Measurements from ENCODE around the gene ARHGEF38.

ARHGEF38 gene

DNA sequence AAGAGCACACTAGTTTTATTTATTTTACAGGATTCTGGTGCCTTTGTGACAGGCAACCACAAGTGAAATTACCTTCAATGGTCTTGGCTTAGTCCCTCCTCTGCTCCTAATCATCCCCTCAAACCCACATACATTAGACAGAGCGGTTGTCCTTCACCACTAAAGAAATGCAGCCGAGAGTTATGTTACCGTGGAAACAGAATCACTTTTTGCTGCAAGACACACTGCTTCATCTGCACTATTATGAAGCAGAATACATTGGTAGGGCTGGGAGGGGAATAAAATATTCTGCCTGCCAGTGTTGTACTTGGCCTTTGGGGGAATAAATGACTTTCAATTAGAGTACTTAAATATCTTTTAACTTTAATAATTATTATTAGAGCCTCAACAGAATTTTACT is 75.2 kb downstream of the ARHGEF38 start:
- Histone ChIP-seq H3K9ac (ENCODE audit: low read length) (no peak overlapping the region), H4K20me1 (ENCODE audit: insufficient read depth, low read length) (no peaks in the 10 kb centered on the region), H3F3A (ENCODE audit: insufficient read depth, low read length) (no peaks in the 10 kb centered on the region), H3K9me3 (ENCODE audit: low read length) (no peaks in the 10 kb centered on the region), H3K4me1 (ENCODE audit: insufficient read depth, low read length, severe bottlenecking) (peaks cover 22% of the 10 kb centered on the region), H3K4me3 (ENCODE audit: low read depth, low read length, poor library complexity, severe bottlenecking) (no peak overlapping the region), H3K36me3 (ENCODE audit: insufficient read depth, low read length) (no peaks in the 10 kb centered on the region), H3K9me2 (ENCODE audit: low read depth, low read length) (no peaks in the 10 kb centered on the region), H3K27me3 (ENCODE audit: insufficient read depth, low read length) (no peaks in the 10 kb centered on the region), H2AFZ (ENCODE audit: low read length) (no peak overlapping the region), H3K27ac (ENCODE audit: low read depth, low read length, poor library complexity, severe bottlenecking) (no peak overlapping the region), H3K4me2 (ENCODE audit: low read length) (no peak overlapping the region), H3K79me2 (ENCODE audit: insufficient read depth, low read length) (no peaks in the 10 kb centered on the region)
- no peak for TF ChIP-seq EZH2 (IDR thresholded peaks at IDR 0.05; ENCODE audit: borderline replicate concordance, low read length)
- TF ChIP-seq, protein P1, sequence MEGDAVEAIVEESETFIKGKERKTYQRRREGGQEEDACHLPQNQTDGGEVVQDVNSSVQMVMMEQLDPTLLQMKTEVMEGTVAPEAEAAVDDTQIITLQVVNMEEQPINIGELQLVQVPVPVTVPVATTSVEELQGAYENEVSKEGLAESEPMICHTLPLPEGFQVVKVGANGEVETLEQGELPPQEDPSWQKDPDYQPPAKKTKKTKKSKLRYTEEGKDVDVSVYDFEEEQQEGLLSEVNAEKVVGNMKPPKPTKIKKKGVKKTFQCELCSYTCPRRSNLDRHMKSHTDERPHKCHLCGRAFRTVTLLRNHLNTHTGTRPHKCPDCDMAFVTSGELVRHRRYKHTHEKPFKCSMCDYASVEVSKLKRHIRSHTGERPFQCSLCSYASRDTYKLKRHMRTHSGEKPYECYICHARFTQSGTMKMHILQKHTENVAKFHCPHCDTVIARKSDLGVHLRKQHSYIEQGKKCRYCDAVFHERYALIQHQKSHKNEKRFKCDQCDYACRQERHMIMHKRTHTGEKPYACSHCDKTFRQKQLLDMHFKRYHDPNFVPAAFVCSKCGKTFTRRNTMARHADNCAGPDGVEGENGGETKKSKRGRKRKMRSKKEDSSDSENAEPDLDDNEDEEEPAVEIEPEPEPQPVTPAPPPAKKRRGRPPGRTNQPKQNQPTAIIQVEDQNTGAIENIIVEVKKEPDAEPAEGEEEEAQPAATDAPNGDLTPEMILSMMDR (IDR thresholded peaks at IDR 0.05; ENCODE audit: low read length) = no peak

DNA sequence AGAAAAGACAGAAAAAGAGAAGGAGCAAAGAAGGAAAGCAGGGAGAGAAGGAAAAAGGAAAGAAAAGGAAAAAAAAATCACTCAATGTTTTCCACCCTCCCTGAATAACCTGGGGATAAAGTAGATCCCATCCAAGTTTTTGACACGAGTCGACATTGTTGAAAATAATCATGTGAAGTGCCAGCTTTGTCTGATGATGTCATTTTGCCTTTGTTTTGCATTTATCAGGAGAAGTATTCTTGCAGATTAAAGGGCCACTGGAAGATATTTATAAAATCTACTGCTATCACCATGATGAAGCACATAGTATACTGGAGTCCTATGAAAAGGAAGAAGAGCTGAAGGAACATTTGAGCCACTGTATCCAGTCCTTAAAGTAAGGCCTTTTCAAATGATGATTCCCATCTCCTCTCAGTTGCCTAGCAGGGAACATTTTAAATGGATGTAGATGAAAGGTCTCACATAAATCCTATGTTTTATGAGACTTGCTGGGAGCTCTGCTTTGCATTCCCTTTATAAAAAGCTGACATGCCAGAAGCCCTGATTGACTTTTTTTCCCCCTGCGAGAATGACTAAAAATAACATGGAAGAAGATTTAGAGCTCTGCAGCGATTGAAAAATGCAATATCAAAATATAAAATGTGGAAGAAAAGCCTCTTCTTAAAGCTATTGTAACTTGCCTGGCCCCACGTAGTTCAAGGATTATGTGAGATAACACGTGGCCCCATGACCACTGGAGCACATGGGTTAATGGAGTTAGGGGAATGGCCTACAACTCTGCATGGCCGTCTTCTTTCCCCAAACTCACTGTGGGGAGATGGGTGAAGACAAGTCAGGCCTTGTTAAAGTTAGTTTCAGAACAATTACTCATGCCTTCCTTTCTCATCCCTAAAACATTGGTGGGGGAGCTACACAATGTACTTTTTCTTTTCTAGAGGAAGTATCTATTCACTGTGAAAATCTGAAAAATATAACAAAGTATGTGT is 78.5 kb downstream of the ARHGEF38 start:
- TF ChIP-seq, protein P1 (IDR thresholded peaks at IDR 0.05; ENCODE audit: low read length) = no peak
- TF ChIP-seq EZH2 (IDR thresholded peaks at IDR 0.05; ENCODE audit: borderline replicate concordance, low read length) = no peak
- H3K4me2 ChIP-seq (ENCODE audit: low read length) = no peak overlapping the region
- no peaks in the 10 kb centered on the region for H3K36me3 ChIP-seq (ENCODE audit: insufficient read depth, low read length)
- no peaks in the 10 kb centered on the region for H3K79me2 ChIP-seq (ENCODE audit: insufficient read depth, low read length)
- H3K27me3 ChIP-seq (ENCODE audit: insufficient read depth, low read length) = no peaks in the 10 kb centered on the region
- H3K9ac ChIP-seq (ENCODE audit: low read length) = no peak overlapping the region
- no peaks in the 10 kb centered on the region; the same call in 1 of the 2 replicates for H3F3A ChIP-seq (ENCODE audit: insufficient read depth, low read length)
- H2AFZ ChIP-seq (ENCODE audit: low read length) = peak overlapping the region; percentile 63; the same call in 1 of the 2 replicates
- no peaks in the 10 kb centered on the region for H4K20me1 ChIP-seq (ENCODE audit: insufficient read depth, low read length)
- no peak overlapping the region for H3K4me3 ChIP-seq (ENCODE audit: low read depth, low read length, poor library complexity, severe bottlenecking)
- H3K27ac ChIP-seq (ENCODE audit: low read depth, low read length, poor library complexity, severe bottlenecking) = no peak overlapping the region
- peaks cover 51% of the 10 kb centered on the region for H3K4me1 ChIP-seq (ENCODE audit: insufficient read depth, low read length, severe bottlenecking)
- no peaks in the 10 kb centered on the region for H3K9me3 ChIP-seq (ENCODE audit: low read length)
- H3K9me2 ChIP-seq (ENCODE audit: low read depth, low read length) = no peaks in the 10 kb centered on the region

DNA sequence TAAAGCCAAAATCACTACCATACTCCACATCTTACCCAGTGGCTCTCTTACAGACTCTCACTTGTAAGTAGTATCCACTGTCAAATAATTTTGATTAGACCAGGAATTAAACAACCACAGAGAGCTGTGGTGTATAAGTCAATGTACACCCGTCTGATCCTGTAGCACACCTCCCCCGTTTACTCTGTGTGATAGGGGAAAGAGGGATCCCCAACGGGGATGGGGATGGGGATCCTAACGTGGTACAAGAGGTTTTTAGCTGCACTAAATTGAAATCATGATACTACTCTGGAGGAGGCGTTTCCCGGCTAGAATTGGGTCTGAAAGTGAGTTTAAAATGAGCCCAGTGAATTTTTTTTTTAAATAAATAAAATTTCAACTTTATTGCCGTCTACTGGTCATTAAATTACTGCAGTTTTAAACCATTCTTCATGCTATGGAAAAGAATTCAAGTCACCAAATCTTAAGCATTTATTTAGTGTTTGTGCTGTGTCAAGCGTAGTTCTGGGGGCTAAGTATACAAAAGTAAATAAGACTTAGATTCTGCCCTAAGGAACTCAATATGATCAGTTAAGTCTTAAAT is 79.5 kb downstream of the ARHGEF38 start:
- Histone ChIP-seq H3K79me2 (ENCODE audit: insufficient read depth, low read length) (no peaks in the 10 kb centered on the region), H3K4me3 (ENCODE audit: low read depth, low read length, poor library complexity, severe bottlenecking) (no peak overlapping the region), H3K27me3 (ENCODE audit: insufficient read depth, low read length) (no peaks in the 10 kb centered on the region), H3K4me2 (ENCODE audit: low read length) (no peak overlapping the region), H3K36me3 (ENCODE audit: insufficient read depth, low read length) (no peaks in the 10 kb centered on the region), H4K20me1 (ENCODE audit: insufficient read depth, low read length) (no peaks in the 10 kb centered on the region), H2AFZ (ENCODE audit: low read length) (peak overlapping the region; percentile 63; the same call in 1 of the 2 replicates), H3K9ac (ENCODE audit: low read length) (no peak overlapping the region), H3K9me3 (ENCODE audit: low read length) (no peaks in the 10 kb centered on the region), H3K27ac (ENCODE audit: low read depth, low read length, poor library complexity, severe bottlenecking) (no peak overlapping the region), H3K9me2 (ENCODE audit: low read depth, low read length) (no peaks in the 10 kb centered on the region), H3F3A (ENCODE audit: insufficient read depth, low read length) (no peaks in the 10 kb centered on the region; the same call in 1 of the 2 replicates), H3K4me1 (ENCODE audit: insufficient read depth, low read length, severe bottlenecking) (peaks cover 52% of the 10 kb centered on the region)
- TF ChIP-seq, protein P1 (IDR thresholded peaks at IDR 0.05; ENCODE audit: low read length) = no peak
- no peak for TF ChIP-seq EZH2 (IDR thresholded peaks at IDR 0.05; ENCODE audit: borderline replicate concordance, low read length)

Data from OCI-LY1 (cell line).